ENCODE measurements around the gene UNC119B.

UNC119B gene

DNA sequence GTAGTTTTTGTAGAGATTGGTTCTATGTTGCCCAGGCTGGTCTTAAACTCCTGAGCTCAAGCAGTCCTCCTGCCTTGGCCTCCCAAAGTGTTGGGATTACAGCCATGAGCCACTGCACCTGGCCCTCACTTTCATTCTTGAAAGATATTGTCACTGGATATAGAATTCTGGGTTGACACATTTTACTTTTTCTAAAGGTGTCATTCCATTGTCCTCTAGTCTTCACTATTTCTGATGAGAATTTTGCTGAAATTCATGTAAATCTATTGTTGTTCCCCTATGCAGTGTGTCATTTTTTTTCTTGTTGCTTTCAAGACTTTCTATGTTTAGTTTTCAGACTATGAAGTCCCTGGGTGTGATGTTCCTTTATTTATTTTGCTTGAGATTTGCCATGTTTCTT, 44.5 kb downstream of the UNC119B start:
- TF ChIP-seq CTCF (conservative IDR thresholded peaks at IDR 0.05; ENCODE audit: low read depth, low read length): no peak
- no peak for DNase-seq (ENCODE audit: low read depth)
- no peak overlapping the region for H3K4me3 ChIP-seq (ENCODE audit: low read length)

GRCh38 chr12:120755269-120755668, 45.0 kb downstream of the UNC119B start:
- TF ChIP-seq CTCF (conservative IDR thresholded peaks at IDR 0.05; ENCODE audit: low read depth, low read length): no peak
- no peak overlapping the region for H3K4me3 ChIP-seq (ENCODE audit: low read length)
- DNase-seq (ENCODE audit: low read depth): no peak

GRCh38 chr12:120757226-120757742, 47.0 kb downstream of the UNC119B start:
- no peak overlapping the region for H3K4me3 ChIP-seq (ENCODE audit: low read length)
- TF ChIP-seq CTCF (conservative IDR thresholded peaks at IDR 0.05; ENCODE audit: low read depth, low read length): no peak
- no peak for DNase-seq (ENCODE audit: low read depth)

DNA sequence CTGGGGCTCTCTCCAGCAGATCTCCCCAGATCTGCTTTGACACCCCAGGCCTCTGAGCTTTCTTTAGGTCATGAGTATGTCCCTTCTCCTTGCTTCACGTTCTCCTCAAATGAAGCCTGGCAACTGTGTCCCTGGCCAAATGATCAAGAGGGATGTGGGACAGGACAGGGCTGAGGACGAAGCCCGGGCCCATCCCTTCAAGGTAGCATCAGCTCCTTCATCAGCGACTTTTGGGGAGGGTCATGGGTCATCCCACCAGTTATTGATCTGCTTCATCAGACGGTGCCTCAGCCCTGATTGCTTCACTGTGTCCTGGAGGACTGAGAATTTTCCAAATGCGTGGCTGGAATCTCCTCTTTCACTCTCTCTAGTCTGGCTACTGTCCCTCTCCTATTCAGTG, 47.7 kb downstream of the UNC119B start:
- H3K4me3 ChIP-seq (ENCODE audit: low read length): no peak overlapping the region
- no peak for DNase-seq (ENCODE audit: low read depth)
- no peak for TF ChIP-seq CTCF (conservative IDR thresholded peaks at IDR 0.05; ENCODE audit: low read depth, low read length)

GRCh38 chr12:120758798-120759590, 48.7 kb downstream of the UNC119B start:
- no peak for DNase-seq (ENCODE audit: low read depth)
- TF ChIP-seq CTCF (conservative IDR thresholded peaks at IDR 0.05; ENCODE audit: low read depth, low read length): no peak
- no peak overlapping the region for H3K4me3 ChIP-seq (ENCODE audit: low read length)

GRCh38 chr12:120759591-120760348, 49.5 kb downstream of the UNC119B start:
- no peak overlapping the region for H3K4me3 ChIP-seq (ENCODE audit: low read length)
- TF ChIP-seq CTCF (conservative IDR thresholded peaks at IDR 0.05; ENCODE audit: low read depth, low read length): no peak
- DNase-seq (ENCODE audit: low read depth): no peak
